Skeletal muscle satellite cell (primary cell): ENCODE data around the gene KRT12.
"Not testable (repeated sequence)": the region's sequence is repeated elsewhere in the genome, so short reads cannot be mapped to it uniquely, and the experiment has no call there.

Experiments used
- H3K27me3 ChIP-seq: 2 replicates; pipeline ENCODE4 v1.7.0; 2013; ENCODE audit warnings: low read length; ENCODE audit not compliant: control insufficient read depth, insufficient read depth
- H3K36me3 ChIP-seq: 2 replicates; pipeline ENCODE4 v1.7.0; 2013; ENCODE audit warnings: mild to moderate bottlenecking, control low read depth, low read length; ENCODE audit not compliant: insufficient read depth
- H3K4me1 ChIP-seq: 2 replicates; pipeline ENCODE4 v1.7.0; 2013; ENCODE audit warnings: low read length; ENCODE audit not compliant: control insufficient read depth, insufficient read depth
- H3K4me2 ChIP-seq: 2 replicates; pipeline ENCODE4 v1.7.0; 2013; ENCODE audit warnings: mild to moderate bottlenecking, low read length
- H3K4me3 ChIP-seq: 2 replicates; pipeline ENCODE4 v1.7.0; 2013; ENCODE audit warnings: low read length
- H3K9ac ChIP-seq: 2 replicates; pipeline ENCODE4 v1.7.0; 2013; ENCODE audit warnings: mild to moderate bottlenecking, low read depth, low read length, moderate library complexity
- H3K9me3 ChIP-seq: replicated peaks from 2 replicates; pipeline ENCODE4 v1.7.0; 2013; ENCODE audit warnings: mild to moderate bottlenecking, control low read depth, low read length

KRT12 gene

DNA sequence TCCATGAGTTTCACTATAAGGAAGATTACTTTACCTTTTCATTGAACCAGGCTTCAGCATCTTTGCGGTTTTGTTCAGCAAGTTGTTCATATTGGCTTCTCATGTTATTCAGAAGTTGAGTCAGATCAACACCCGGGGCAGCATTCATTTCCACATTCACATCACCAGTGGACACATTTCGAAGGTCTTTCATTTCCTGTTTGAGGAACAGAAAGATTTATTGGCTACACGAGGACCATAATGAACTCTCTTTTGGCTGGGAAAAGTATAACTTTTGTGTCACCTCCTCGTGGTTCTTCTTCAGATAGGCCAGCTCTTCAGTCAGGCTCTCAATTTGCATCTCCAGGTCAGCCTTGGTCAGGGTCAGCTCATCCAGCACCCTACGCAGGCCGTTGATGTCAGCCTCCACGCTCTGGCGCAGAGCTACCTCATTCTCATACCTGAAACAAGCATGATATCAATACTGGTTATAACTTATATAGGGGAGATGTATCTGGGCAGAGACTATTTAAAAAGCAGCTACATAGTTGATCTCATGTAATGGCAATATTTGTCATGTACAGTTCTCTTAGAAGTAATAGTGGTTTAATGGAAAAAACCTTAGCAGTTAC is 46.7 kb downstream of the KRT12 start:
- no peaks in the 10 kb centered on the region for H3K27me3 ChIP-seq
- H3K4me1 ChIP-seq = peaks cover 8% of the 10 kb centered on the region
- H3K9ac ChIP-seq = no peak overlapping the region
- peak overlapping the region; percentile 73 for H3K4me3 ChIP-seq
- no peaks in the 10 kb centered on the region for H3K9me3 ChIP-seq
- H3K4me2 ChIP-seq = peak overlapping the region; percentile 88
- H3K36me3 ChIP-seq = peaks cover 5% of the 10 kb centered on the region

DNA sequence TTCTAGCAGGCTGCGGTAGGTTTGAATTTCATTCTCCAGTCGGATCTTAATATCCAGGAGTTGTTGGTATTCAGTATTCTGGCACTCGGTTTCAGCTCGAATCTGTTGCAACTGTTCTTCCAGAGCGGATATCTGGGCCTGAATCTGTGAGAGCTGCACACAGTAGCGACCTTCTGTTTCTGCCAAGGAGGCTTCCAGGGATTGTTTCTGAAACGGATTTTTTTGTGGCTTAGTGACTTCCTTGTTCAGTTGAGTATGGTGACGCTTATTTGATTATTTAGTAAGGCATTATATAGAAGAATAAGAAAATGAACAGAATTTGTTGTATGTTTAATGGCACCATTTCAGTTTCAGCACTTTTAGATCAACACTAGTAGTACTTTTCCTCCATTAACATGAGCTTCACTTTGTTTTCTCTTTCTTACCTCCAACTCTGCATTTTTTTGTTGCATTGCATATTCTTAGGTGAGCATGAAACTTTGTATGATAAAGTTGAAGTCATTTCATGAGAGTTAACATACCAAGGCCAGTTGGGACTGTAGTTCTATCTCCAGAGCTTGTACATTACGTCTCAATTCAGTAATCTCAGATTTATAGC is 47.4 kb downstream of the KRT12 start:
- peaks cover 5% of the 10 kb centered on the region for H3K36me3 ChIP-seq
- H3K4me2 ChIP-seq = peak overlapping the region; percentile 88
- no peaks in the 10 kb centered on the region for H3K9me3 ChIP-seq
- peak overlapping the region; percentile 93 for H3K9ac ChIP-seq
- no peaks in the 10 kb centered on the region for H3K27me3 ChIP-seq
- H3K4me1 ChIP-seq = peaks cover 8% of the 10 kb centered on the region
- H3K4me3 ChIP-seq = peak overlapping the region; percentile 73

DNA sequence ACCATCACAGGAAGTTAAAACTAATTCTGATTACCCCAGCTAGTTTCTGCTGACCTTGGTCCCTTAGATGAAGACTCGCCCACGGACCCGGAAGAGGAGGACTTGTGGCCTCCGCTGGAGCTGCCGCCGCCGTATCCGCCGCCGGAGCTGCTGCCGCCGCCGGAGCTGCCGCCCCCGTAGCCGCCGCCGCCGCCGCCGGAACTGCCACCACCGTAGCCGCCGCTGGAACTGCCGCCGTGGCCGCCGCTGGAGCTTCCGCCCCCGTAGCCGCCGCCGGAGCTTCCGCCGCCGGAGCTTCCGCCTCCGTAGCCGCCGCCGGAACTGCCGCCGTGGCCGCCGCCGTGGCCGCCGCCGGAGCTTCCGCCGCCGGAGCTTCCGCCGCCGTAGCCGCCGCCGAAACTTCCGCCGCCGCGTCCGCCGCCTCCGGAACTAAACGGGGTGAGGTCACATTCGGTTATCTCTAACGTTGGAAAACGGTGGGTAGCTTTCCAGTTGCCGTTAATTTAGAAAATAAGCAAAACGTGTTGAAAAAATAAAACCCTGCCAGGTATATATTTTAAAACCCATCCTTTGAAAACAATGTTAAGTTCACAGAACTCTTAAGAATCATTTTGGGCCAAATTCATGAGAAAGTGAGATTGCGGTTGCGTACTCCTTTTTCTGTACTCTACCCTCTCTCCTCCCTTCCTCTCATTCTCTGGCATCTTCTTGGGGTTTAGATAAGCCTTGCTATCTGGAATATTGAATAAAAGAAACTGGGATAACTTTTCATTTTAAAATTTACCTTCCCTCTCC is 48.1 kb downstream of the KRT12 start:
- H3K27me3 ChIP-seq = no peaks in the 10 kb centered on the region
- peak overlapping the region; percentile 89 for H3K4me2 ChIP-seq
- H3K4me3 ChIP-seq = peak overlapping the region; percentile 73
- H3K9ac ChIP-seq = peak overlapping the region; percentile 93
- peaks cover 8% of the 10 kb centered on the region for H3K4me1 ChIP-seq
- no peaks in the 10 kb centered on the region for H3K9me3 ChIP-seq
- peaks cover 5% of the 10 kb centered on the region for H3K36me3 ChIP-seq

DNA sequence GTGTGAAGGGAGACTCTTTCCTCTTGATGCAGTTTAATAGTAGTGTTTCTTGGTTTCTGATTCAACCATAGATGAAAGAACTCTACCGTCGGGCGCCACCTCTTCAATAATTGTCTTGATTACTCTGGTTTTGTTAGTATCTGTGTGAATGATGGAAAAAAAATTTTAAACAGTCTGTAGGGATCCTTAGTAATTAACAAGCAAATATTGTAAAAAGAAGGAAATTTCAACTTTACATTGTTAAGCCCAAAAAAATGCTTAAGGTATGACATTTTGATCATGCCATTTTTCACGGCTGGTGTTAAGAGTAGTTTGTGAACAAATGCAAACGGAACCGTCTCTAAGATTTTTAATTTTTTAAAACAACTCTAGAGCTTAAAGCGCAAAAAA is 48.7 kb downstream of the KRT12 start:
- Histone ChIP-seq H3K36me3 (peaks cover 5% of the 10 kb centered on the region), H3K27me3 (no peaks in the 10 kb centered on the region), H3K4me1 (peaks cover 8% of the 10 kb centered on the region), H3K9me3 (no peaks in the 10 kb centered on the region), H3K9ac (peak overlapping the region; percentile 93), H3K4me3 (peak overlapping the region; percentile 73), H3K4me2 (peak overlapping the region; percentile 89)

DNA sequence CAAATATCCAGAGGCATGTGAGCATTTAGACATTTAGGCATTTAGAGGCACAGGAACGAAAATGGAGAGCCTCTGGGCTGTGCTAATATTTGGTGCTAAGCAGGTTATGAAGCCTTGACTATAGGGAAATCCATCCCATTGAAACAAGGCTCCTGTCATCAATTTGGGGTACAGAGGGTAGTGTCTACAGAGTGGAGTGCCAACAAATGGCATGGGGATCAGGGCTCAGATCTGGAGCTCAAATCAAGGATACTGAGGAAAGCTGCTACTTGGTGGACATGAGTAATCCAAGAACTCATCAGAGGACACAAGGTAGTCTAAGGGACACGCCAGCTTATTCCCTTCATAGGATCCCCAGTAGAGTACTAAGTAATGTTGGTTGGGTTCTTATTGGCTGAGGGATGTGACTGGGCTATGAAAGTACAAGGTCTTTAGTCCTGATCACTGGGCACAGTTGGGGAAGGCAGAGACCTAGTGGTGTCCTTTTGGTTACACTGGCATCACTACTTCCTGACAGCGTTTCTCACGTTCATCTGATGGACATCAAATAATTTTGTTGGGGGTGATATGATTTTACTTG is 49.8 kb downstream of the KRT12 start:
- H3K27me3 ChIP-seq = no peaks in the 10 kb centered on the region
- H3K4me3 ChIP-seq = no peak overlapping the region
- peak overlapping the region; percentile 89 for H3K4me2 ChIP-seq
- H3K4me1 ChIP-seq = peaks cover 8% of the 10 kb centered on the region
- H3K36me3 ChIP-seq = peaks cover 5% of the 10 kb centered on the region
- no peaks in the 10 kb centered on the region for H3K9me3 ChIP-seq
- H3K9ac ChIP-seq = no peak overlapping the region

DNA sequence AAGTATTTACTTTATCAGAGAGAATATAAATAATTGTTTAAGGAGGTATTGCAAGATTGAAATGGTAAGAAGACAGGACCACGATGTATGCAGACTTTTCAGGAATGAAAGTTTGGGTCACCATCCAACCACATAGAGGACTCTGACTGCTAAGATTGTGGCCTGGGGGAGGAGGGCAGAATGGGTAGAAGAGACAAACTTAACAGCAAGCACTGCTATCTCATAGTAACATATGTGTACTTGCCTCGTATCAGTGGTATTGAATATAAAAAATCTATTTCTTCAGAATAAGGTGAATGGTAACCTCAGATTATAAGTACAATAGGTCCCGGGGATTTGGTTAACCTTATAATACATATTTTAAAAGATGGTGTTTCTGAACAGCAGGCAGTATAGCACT is 50.5 kb downstream of the KRT12 start:
- no peaks in the 10 kb centered on the region for H3K9me3 ChIP-seq
- H3K9ac ChIP-seq = no peak overlapping the region
- H3K4me3 ChIP-seq = no peak overlapping the region
- no peaks in the 10 kb centered on the region for H3K27me3 ChIP-seq
- peaks cover 8% of the 10 kb centered on the region for H3K4me1 ChIP-seq
- H3K4me2 ChIP-seq = no peak overlapping the region
- peaks cover 5% of the 10 kb centered on the region for H3K36me3 ChIP-seq

DNA sequence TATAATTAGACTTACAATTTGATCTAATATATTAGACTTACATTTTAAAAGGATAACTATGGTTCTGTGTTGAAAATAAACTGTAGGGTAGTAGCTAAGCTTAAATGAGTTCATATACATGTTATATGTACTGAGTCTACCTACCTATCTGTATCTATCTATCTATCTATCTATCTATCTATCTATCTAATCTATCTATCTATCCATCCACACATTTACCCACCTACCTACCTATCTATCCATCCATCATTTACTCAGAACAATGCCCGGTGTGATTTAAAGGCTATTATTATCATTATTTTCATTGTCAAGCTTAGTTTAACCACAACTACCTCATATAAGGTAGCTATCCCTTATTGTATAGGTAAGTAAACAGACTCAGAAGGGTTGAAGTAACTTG is 51.6 kb downstream of the KRT12 start:
- Histone ChIP-seq H3K9ac (no peak overlapping the region), H3K4me3 (no peak overlapping the region), H3K9me3 (no peaks in the 10 kb centered on the region), H3K36me3 (peaks cover 5% of the 10 kb centered on the region), H3K27me3 (peaks cover 2% of the 10 kb centered on the region), H3K4me2 (no peak overlapping the region), H3K4me1 (peaks cover 12% of the 10 kb centered on the region)

DNA sequence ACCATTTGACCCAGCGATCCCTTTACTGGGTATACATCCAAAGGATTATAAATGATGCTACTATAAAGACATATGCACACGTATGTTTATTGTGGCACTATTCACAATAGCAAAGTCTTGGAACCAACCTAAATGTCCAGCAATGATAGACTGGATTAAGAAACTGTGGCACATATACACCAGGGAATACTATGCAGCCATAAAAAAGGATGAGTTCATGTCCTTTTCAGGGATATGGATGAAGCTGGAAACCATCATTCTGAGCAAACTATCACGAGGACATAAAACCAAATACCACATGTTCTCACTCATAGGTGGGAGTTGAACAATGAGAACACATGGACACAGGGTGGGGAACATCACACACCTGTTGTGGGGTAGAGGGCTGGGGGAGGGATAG is 52.4 kb downstream of the KRT12 start:
- not testable (repeated sequence) for H3K9me3 ChIP-seq, H3K36me3 ChIP-seq

DNA sequence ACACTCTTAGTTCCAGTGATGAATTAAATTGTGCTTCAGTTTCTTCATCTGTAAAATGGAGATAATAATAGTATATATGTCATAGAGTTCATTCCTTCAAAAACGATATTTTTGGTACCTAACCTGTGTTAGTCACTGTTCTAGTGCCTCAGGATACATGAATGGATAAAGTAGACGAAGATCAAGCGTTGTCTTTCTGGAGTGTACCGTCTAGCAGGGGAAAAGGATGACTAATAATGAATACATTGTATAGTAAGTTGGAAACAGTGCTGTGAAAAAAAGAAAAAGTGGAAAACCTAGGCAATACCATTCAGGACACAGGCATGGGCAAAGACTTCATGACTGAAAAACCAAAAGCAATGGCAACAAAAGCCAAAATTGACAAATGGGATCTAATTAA is 53.2 kb downstream of the KRT12 start:
- no peaks in the 10 kb centered on the region for H3K9me3 ChIP-seq
- no peak overlapping the region for H3K4me3 ChIP-seq
- H3K4me1 ChIP-seq = peaks cover 6% of the 10 kb centered on the region
- peaks cover 5% of the 10 kb centered on the region for H3K36me3 ChIP-seq
- no peak overlapping the region for H3K9ac ChIP-seq
- H3K4me2 ChIP-seq = no peak overlapping the region
- H3K27me3 ChIP-seq = peaks cover 14% of the 10 kb centered on the region

More for the DNA sequence above, 52.4 kb downstream of the KRT12 start:
- H3K4me2 ChIP-seq, H3K27me3 ChIP-seq, H3K4me3 ChIP-seq, H3K9ac ChIP-seq, H3K4me1 ChIP-seq: not testable (repeated sequence)

DNA sequence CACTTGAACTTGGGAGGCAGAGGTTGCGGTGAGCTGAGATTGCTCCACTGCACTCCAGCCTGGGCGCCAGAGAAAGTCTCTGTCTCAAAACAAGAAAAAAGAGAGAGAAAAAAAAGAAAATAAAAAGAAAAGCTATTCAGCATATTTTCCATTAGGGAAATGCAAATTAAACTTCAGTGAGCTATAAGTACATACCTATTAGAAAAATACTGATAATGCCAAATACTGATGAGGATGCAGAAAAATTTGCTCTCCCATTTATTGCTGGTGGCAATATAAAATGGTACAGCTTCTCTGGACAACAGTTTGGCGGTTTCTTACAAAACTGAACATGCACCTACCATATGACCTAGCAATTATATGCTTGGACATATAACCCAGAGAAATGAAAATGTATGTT is 54.4 kb downstream of the KRT12 start:
- Histone ChIP-seq H3K4me2 (no peak overlapping the region), H3K36me3 (peaks cover 5% of the 10 kb centered on the region), H3K9me3 (no peaks in the 10 kb centered on the region), H3K4me3 (no peak overlapping the region), H3K4me1 (peaks cover 6% of the 10 kb centered on the region), H3K9ac (no peak overlapping the region), H3K27me3 (peaks cover 19% of the 10 kb centered on the region)
